Ishikawa (cell line): ENCODE measurements around the gene ADGB.

Experiments
- CEBPB ChIP-seq: IDR thresholded peaks from 2 replicates; pipeline ENCODE4 v1.6.1; 2012
- CREB1 ChIP-seq: IDR thresholded peaks from 2 replicates; pipeline ENCODE4 v1.6.1; 2012; ENCODE audit warnings: low read depth
- EGR1 ChIP-seq: IDR thresholded peaks from 2 replicates; pipeline ENCODE4 v1.6.1; 2012
- EP300 ChIP-seq: IDR thresholded peaks from 2 replicates; pipeline ENCODE4 v1.6.1; 2012; ENCODE audit warnings: borderline replicate concordance
- FOXM1 ChIP-seq: IDR thresholded peaks from 2 replicates; pipeline ENCODE4 v1.6.1; 2012; ENCODE audit warnings: low read depth, borderline replicate concordance
- NFIC ChIP-seq: IDR thresholded peaks from 2 replicates; pipeline ENCODE4 v1.6.1; 2012
- RAD21 ChIP-seq: IDR thresholded peaks from 2 replicates; pipeline ENCODE4 v1.6.1; 2012; ENCODE audit warnings: low read depth
- TAF1 ChIP-seq: IDR thresholded peaks from 2 replicates; pipeline ENCODE4 v1.6.1; 2012; ENCODE audit warnings: low read depth, mild to moderate bottlenecking
- TCF12 ChIP-seq: IDR thresholded peaks from 2 replicates; pipeline ENCODE4 v1.6.1; 2012; ENCODE audit warnings: low read depth
- TEAD4 ChIP-seq: IDR thresholded peaks from 2 replicates; pipeline ENCODE4 v1.6.1; 2012
- USF1 ChIP-seq: IDR thresholded peaks from 2 replicates; pipeline ENCODE4 v1.6.1; 2012
- YY1 ChIP-seq: IDR thresholded peaks from 2 replicates; pipeline ENCODE4 v1.6.1; 2012; ENCODE audit warnings: low read depth
- ZBTB7A ChIP-seq: IDR thresholded peaks from 2 replicates; pipeline ENCODE4 v1.6.1; 2012; ENCODE audit warnings: low read depth
- TF ChIP-seq, protein P1 (sequence below): IDR thresholded peaks from 2 replicates; pipeline ENCODE4 v1.6.1; 2012
- TF ChIP-seq, protein P2 (sequence below): IDR thresholded peaks from 2 replicates; pipeline ENCODE4 v1.6.1; 2012; ENCODE audit warnings: low read depth, mild to moderate bottlenecking

ADGB gene

DNA sequence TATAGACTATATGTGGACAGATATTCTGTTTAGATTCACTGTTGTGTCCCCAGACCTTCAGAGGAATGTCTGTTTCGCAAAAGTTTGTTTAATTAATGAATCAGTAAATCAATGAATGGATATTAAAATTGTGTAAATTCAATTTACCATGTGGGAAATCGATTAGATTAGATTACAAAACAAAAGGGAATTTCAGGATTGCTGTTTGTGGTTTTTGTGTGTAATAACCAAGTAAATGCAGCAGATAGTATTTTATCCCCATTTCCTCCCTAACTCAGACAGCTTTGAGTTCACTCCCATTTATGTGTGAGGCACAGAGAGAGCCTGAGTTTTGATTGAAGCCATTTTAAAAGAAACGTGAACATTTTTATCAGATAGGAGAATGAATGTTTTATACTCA lies 214.8 kb downstream of the ADGB start:
- TF ChIP-seq ZBTB7A: no peak
- TF ChIP-seq, protein P1, sequence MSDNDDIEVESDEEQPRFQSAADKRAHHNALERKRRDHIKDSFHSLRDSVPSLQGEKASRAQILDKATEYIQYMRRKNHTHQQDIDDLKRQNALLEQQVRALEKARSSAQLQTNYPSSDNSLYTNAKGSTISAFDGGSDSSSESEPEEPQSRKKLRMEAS: no peak
- no peak for TF ChIP-seq NFIC
- no peak for TF ChIP-seq EP300
- no peak for TF ChIP-seq TEAD4
- TF ChIP-seq RAD21: no peak
- no peak for TF ChIP-seq CEBPB
- TF ChIP-seq TAF1: no peak
- TF ChIP-seq TCF12: no peak
- no peak for TF ChIP-seq FOXM1
- TF ChIP-seq USF1: no peak
- TF ChIP-seq, protein P2, sequence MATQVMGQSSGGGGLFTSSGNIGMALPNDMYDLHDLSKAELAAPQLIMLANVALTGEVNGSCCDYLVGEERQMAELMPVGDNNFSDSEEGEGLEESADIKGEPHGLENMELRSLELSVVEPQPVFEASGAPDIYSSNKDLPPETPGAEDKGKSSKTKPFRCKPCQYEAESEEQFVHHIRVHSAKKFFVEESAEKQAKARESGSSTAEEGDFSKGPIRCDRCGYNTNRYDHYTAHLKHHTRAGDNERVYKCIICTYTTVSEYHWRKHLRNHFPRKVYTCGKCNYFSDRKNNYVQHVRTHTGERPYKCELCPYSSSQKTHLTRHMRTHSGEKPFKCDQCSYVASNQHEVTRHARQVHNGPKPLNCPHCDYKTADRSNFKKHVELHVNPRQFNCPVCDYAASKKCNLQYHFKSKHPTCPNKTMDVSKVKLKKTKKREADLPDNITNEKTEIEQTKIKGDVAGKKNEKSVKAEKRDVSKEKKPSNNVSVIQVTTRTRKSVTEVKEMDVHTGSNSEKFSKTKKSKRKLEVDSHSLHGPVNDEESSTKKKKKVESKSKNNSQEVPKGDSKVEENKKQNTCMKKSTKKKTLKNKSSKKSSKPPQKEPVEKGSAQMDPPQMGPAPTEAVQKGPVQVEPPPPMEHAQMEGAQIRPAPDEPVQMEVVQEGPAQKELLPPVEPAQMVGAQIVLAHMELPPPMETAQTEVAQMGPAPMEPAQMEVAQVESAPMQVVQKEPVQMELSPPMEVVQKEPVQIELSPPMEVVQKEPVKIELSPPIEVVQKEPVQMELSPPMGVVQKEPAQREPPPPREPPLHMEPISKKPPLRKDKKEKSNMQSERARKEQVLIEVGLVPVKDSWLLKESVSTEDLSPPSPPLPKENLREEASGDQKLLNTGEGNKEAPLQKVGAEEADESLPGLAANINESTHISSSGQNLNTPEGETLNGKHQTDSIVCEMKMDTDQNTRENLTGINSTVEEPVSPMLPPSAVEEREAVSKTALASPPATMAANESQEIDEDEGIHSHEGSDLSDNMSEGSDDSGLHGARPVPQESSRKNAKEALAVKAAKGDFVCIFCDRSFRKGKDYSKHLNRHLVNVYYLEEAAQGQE: no peak

DNA sequence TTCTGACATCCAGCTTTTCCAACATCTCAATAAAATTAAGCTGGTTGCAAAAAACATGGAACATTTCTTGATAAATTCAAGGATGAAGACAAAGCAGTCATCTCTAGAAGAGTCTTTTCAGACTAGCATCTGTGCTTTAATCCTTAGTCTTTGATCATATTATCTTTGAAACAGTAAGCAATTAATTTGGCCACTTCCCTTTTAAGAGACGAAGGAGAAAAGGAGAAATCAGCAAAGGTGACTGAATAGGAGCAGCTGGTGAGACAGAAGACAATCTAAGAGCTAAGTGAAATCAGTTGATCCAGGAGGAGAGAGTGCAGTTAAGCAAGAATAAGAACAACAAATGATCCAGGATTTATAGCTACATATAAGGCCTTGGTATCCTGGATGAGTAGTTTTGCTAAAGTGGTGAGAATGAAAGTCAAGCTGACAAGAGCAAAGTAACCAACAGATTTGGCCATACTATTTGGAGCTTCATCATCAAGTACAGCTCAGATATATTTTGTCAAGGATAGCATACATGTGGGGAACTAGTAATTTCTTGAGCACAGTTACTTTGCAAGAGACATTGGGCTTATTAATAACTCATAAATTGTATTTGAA lies 215.5 kb downstream of the ADGB start:
- TF ChIP-seq RAD21 (no peak), ZBTB7A (no peak), EGR1 (no peak), CEBPB (no peak), FOXM1 (no peak), TEAD4 (no peak)

- TF ChIP-seq CEBPB: 0 out of 2 replicates have a peak, but pooled peaks have one; percentile 6
Observed at GRCh38 chr6:146815511-146816462, 217.0 kb downstream of the ADGB start.

DNA sequence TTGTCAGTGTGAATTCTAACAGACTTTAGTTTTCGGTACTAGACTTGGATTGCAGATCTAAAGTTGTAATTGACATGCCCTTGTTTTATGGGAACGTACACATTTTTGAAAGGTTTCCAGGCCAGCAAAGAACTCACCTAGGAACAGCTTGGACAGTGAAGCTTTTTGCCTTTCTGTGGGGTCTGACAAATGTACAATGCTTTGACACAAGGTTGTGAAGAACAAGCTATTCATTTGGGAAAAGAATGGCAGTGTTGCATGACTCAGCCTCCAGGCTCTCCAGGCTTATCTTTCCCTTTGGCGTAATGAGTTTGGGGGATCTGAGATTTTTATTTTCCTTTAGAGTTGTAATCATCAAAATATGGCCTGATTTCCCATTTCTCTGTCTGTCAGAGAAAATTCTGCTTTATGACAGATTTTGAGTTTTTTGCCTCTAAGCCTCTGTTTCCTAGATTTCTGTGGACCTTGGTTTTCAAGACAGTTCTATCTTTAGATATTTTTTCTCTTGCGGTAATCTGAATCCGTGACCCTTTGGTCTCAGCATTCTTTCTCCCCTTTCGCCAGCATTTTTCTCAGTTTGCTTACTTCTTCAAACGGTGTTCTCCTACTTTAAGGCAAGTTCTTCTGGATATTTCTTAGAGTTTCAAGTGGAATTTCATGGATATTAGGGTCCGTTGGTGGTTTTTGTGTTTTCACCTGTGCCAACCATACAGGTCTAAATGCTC lies 221.0 kb downstream of the ADGB start:
- no peak for TF ChIP-seq CEBPB
- TF ChIP-seq EGR1: no peak
- TF ChIP-seq YY1: no peak
- TF ChIP-seq FOXM1: no peak
- TF ChIP-seq, protein P1: no peak
- TF ChIP-seq, protein P2: no peak
- no peak for TF ChIP-seq ZBTB7A
- TF ChIP-seq USF1: no peak
- TF ChIP-seq NFIC: no peak
- TF ChIP-seq TEAD4: no peak
- TF ChIP-seq TAF1: no peak
- no peak for TF ChIP-seq EP300

DNA sequence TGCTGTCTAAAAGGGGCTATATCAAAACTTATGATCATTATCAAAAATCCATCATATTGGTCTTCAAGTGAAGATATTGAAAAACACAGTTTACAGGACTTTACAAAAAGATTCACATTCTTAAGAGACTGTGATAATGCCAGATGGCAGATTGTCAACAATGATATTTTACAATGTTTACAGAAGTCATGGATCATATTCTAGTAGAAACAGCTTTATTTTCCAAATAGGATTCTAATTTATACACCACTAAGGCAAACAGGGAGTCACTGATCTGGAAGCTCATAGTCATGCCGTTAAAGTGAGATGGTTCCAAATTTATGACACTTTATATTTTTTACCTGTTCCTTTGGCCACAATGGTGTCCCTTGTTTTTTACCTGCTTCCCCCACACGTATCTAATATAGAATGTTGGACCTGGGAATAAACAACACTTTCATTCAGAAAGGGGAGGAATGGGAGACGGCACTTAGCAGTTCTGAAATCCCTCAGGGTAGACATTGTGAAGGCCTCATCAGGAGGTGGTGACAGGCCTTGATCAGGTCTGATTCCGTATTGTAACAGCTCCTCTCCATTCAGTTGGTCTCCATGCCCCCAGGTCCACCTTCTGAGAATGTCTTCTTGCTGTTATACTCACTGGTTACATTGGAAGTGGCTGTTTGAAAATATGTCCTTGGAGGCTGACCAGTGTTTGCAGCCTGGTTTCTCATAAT lies 228.6 kb downstream of the ADGB start:
- no peak for TF ChIP-seq EP300
- TF ChIP-seq ZBTB7A: no peak
- no peak for TF ChIP-seq TAF1
- TF ChIP-seq USF1: no peak
- no peak for TF ChIP-seq CREB1
- TF ChIP-seq EGR1: no peak
